ENCODE results near the gene PPM1F.
"Not testable (repeated sequence)": the region's sequence is repeated elsewhere in the genome, so short reads cannot be mapped to it uniquely, and the experiment has no call there.

PPM1F gene

DNA sequence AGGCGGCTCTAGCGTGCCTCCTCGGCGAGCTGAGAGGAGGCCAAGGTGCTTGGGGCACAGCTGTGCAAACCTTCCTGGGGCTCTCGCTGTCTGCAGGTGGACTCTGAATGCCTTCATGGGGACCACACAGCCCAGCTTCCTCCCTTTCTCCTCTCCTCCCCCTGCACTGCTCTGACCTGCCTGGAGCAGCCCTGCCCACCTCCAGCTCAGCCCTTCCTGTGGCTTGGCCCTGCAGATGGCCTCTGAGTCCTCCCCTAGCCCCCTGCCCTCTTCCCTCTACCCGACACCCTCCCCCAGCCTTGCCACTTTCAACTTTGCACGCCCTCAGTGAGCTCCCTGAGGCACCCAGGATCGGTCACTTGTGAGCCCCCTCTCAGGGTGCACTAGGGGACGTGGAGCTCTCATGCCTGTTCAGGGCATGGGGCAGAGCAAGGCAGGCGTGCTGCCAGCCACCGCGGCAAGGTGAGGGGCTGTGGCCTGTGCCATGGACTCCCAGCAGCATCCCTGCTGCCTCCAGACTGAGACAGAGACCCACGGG lies 31.4 kb downstream of the PPM1F start:
- no peak for TF ChIP-seq POLR2A (IDR thresholded peaks at IDR 0.05; ENCODE audit: low read length)
- TF ChIP-seq GATA1 (IDR thresholded peaks at IDR 0.05; ENCODE audit: low read depth, low read length) = no peak
- no peak for DNase-seq

DNA sequence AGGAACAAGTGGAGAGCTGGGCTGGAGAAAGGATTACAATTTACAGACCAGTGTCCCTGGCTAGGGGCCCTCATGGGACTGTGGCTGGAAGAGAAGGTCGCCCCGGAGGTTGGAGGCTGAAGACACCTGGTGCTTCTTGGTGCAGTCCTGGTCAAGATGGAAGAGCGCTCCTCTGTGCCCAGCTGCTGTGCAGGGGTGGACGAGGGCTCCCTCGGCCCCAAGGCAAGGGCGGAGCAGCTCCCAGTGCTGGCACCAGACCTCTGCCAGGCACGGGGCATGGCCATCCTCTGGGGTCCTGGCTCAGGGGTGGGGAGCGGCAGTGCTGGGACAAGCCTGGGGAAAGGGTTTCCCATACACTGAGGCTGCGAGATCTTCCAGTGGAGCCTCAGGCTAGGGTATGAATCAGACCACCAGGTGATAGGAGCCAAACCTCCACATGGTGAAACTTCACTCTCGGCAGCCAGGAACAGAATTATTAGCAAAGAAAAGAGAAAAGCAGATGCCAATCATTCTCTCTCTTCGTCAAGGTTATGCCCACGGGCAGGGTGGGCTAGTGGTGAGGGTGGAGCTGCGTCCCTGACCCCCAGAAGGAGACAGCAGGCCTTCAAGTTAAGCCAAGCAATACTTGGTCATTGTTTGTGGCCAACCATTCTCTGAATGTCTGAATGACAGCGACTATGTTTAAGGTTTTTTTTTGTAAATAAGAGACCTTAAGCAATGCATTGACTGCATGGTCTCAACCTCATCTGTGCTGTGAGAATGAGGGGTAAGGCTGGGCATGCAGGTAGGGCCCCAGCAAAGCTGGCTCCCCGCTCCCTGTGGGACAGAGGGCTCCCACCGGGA lies 32.1 kb downstream of the PPM1F start:
- no peak for TF ChIP-seq POLR2A (IDR thresholded peaks at IDR 0.05; ENCODE audit: low read length)
- TF ChIP-seq GATA1 (IDR thresholded peaks at IDR 0.05; ENCODE audit: low read depth, low read length) = no peak
- no peak for DNase-seq

DNA sequence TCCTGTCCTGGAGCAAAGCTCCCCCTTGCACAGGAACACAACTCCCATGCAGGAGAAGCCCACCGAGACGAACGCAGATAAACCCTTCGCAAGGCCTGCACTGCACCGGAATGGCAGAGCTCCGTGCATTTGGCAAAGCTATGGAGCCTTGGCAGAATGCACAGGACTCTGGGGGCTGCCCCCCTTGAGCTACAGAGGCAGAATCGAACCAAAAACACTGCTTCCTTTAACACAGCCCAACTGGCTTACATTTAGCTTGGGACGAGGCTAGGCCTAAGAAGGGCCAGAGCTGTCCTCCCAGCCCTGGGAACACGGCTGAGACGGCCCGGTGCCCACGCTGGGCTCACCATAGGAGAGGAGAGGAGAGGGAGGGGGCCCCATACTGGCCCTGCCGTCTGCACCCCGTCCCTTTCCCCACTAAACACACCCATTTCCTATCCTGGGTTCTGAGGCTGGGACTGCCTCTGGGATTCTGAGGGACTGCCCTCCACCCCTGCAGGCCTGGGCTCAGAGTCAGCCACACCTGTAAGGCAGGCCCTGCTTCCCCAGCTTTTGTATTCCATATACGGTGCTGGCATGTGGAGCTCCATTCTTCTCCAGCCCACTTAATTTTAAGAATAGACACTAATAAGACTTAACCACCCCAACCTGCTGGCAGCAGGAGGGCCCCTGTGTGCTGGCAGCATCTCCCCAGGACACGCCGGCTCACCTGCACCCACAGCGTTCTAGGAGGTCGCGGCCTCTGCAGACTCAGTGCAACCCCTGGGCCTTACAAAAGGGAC lies 32.9 kb downstream of the PPM1F start:
- TF ChIP-seq POLR2A (IDR thresholded peaks at IDR 0.05; ENCODE audit: low read length) (no peak), GATA1 (IDR thresholded peaks at IDR 0.05; ENCODE audit: low read depth, low read length) (no peak)
- DNase-seq = no peak

GRCh38 chr22:21918466-21919185 lies 34.0 kb downstream of the PPM1F start:
- TF ChIP-seq POLR2A (IDR thresholded peaks at IDR 0.05; ENCODE audit: low read length) = no peak
- no peak for TF ChIP-seq GATA1 (IDR thresholded peaks at IDR 0.05; ENCODE audit: low read depth, low read length)
- DNase-seq = no peak

GRCh38 chr22:21917959-21918261 lies 34.7 kb downstream of the PPM1F start:
- no peak for TF ChIP-seq GATA1 (IDR thresholded peaks at IDR 0.05; ENCODE audit: low read depth, low read length)
- no peak for TF ChIP-seq POLR2A (IDR thresholded peaks at IDR 0.05; ENCODE audit: low read length)
- DNase-seq = no peak

DNA sequence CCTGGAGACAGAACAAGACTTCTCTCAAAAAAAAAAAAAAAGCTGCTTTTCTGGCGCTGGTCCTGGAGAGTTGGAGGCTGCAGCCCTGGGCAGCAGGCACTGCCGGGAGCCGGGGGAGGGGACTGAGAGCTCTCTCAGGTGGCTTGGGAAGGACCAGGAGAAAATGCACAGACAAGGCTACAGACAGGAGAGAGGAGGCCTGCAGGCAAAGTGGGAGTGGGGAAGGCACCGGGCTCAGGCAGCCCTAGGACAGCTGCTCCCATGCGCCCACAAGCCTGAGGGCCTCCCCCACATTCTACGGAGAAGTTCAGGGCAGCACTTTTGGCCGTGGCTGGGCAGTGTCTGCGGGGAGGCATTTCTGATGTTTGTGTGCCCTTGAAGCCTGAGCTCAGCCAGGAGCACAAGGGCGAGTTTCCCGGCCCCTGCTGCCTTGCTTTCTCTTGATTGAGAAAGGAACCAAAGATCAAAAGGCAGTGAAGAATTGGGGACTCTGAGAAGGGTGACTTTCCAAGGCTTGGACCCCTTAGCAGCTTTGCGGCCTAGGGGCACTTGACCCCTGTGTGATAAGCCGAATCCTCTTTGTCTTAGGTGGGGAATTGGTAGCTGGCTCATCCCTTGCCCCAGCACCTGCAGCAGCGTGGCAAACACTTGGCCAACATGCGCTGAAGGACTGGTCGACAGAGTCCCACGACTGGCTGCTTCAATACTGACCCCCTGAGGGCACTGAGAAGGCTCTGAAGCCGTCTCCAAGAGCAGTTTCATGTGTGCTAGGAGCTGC lies 35.3 kb downstream of the PPM1F start:
- DNase-seq = no peak
- TF ChIP-seq GATA1 (IDR thresholded peaks at IDR 0.05; ENCODE audit: low read depth, low read length) (no peak), POLR2A (IDR thresholded peaks at IDR 0.05; ENCODE audit: low read length) (no peak)

GRCh38 chr22:21916309-21916918 lies 36.2 kb downstream of the PPM1F start:
- TF ChIP-seq POLR2A (IDR thresholded peaks at IDR 0.05; ENCODE audit: low read length) = no peak
- TF ChIP-seq GATA1 (IDR thresholded peaks at IDR 0.05; ENCODE audit: low read depth, low read length) = no peak
- no peak for DNase-seq

GRCh38 chr22:21915624-21916308 lies 36.9 kb downstream of the PPM1F start:
- no peak for TF ChIP-seq POLR2A (IDR thresholded peaks at IDR 0.05; ENCODE audit: low read length)
- no peak for TF ChIP-seq GATA1 (IDR thresholded peaks at IDR 0.05; ENCODE audit: low read depth, low read length)
- no peak for DNase-seq

GRCh38 chr22:21914033-21914642 lies 38.5 kb downstream of the PPM1F start:
- not testable (repeated sequence) for DNase-seq

GRCh38 chr22:21910367-21910766 lies 42.3 kb downstream of the PPM1F start:
- DNase-seq = not testable (repeated sequence)

DNA sequence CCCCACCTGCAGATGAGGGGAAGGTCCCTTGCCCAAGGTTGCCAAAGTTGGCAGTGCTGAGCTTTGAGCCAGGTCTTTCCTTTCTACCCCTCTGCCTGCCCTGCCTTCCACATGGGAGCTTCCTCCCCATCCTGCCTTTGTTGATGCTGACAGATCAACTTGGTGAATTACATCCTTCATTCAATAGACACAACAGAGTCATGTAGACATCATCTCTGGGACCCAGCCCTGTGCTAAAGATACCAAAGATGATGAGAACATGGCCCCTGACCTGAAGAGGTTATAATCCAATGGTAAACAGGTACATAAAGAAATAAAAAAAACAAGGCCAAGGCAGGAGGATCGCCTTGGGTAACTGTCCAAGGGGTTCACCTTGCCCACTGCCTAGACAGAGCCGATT lies 42.8 kb downstream of the PPM1F start:
- TF ChIP-seq GATA1 (IDR thresholded peaks at IDR 0.05; ENCODE audit: low read depth, low read length) = no peak

More for the DNA sequence above, 42.8 kb downstream of the PPM1F start:
- DNase-seq = no peak
